Body of pancreas (tissue), 4 donors: Measurements from ENCODE around the gene DCAF11. TPM values are rescaled to one million over a fixed set of nuclear protein-coding genes. Genes with fewer than 3 reads are reported as not detected.

Source experiments
- ATAC-seq: fragments of 150-250 bp; one replicate; pipeline ENCODE4 v1.9.1; 2016
- DNase-seq, 4 donors: peaks; one replicate each; pipeline ENCODE4 v3.0.0-alpha.2; 2019
- H3K27ac ChIP-seq, 4 donors: fragments of 200-600 bp; sonication (generic); 1 replicate in 3 of 4; 2 replicates in 1 of 4; pipeline versions ENCODE4 v1.5.1 to v1.6.1; 2016 to 2019; ENCODE audit warnings: mild to moderate bottlenecking in 1 of 4, mixed read lengths in 1 of 4, moderate library complexity in 1 of 4
- H3K27me3 ChIP-seq, 2 donors: fragments of 200-600 bp; sonication (generic); one replicate each; pipeline ENCODE4 v1.6.0; 2016; ENCODE audit warnings: mild to moderate bottlenecking in 1 of 2
- H3K36me3 ChIP-seq, 2 donors: fragments of 200-600 bp; sonication (generic); replicated peaks in 1 of 2; 2 replicates each; pipeline ENCODE4 v1.5.1; 2016; ENCODE audit warnings: low read depth in 2 of 2; ENCODE audit not compliant: insufficient read depth in 1 of 2
- H3K4me1 ChIP-seq: fragments of 200-600 bp; sonication (generic); one replicate; pipeline ENCODE4 v1.6.0; 2016
- H3K4me3 ChIP-seq, 2 donors: fragments of 200-600 bp; sonication (generic); 1 replicate in 1 of 2; 2 replicates in 1 of 2; pipeline ENCODE4 v1.5.1; 2016 to 2019
- H3K9me3 ChIP-seq, 3 donors: fragments of 200-600 bp; sonication (generic); 1 replicate in 2 of 3; 2 replicates in 1 of 3; pipeline ENCODE4 v1.5.1; 2016
- CTCF ChIP-seq, 7 experiments: fragments of 450-650 bp in 4 of 7; fragments of 200-600 bp in 3 of 7; sonication (generic) in 3 of 7; IDR thresholded peaks; one replicate each; pipeline ENCODE4 v1.5.1; 2016 to 2019; ENCODE audit warnings: antibody characterized with exemption in 7 of 7
- POLR2A ChIP-seq, 3 donors: fragments of 450-650 bp; IDR thresholded peaks; one replicate each; pipeline ENCODE4 v1.6.1; 2016; ENCODE audit warnings: antibody characterized with exemption in 3 of 3, mild to moderate bottlenecking in 2 of 3
- WGBS, 2 donors: methylation state at CpG; one replicate each; pipeline ENCODE4 v1.1.5; 2017; 5-methylcytosine and 5-hydroxymethylcytosine counted together
- intact Hi-C: fragments of 100-400 bp; cut with DNase I; formaldehyde crosslinking; loops from one replicate; pipeline ENCODE4 v1.15.1; 2023
- total RNA-seq, 2 donors: library from RNA; depleted of rRNA; stranded (reverse); fragments of >200 nt; gene quantifications; one replicate each; pipeline ENCODE4 v1.1.0, GENCODE V29; 2016

DCAF11 gene
- total RNA-seq, 2 donors from 2014 or later, result 77.1 to 128 TPM

DNA sequence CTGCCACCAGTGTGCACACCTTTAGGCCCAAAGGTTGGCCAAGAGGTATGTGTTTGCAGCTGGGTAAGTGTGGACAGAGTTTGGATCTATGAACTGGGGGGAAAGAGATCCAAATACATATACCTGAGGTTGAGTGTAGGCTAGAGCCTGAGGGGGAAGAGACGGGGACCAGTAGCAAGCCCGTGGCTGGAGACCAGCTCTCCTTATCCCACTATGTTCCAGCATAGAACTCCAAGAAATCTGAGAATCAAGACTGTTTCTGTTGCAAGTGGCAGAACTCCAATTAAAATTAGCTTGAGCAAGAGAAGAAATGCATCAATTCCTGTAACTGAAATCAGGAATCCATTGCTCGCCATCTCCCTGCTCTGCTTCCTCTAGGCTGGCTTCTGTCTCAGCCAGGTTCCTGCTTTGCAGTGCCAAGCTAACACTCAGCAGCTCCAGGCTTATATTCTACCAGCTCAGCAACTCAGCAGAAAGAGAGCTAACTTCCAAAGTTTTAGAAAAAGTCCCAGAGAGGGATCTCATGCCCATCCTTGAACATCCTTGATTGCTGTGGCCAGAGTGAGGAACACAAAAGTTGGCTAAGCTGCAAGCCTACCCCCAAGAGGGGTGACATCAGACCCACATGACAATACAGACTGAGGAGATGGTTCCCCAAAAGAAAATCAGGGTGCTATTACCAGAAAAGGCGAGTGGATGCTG is 21.9 kb upstream of the DCAF11 start:
- Histone ChIP-seq H3K4me3 (no peak overlapping the region), H3K27ac (peak overlapping the region; percentile 7 to 97 (median 93)), H3K4me1 (peaks cover 51% of the 10 kb centered on the region), H3K36me3 (no peaks in the 10 kb centered on the region), H3K27me3 (no peaks in the 10 kb centered on the region), H3K9me3 (no peaks in the 10 kb centered on the region)
- ATAC-seq, result no peak
- intact Hi-C loops, result no loop called here
- TF ChIP-seq POLR2A (IDR thresholded peaks at IDR 0.05) (no peak), CTCF (IDR thresholded peaks at IDR 0.05) (no peak)
- 79 to 90% methylated on average over 4 of the region's 4 CpGs for WGBS, 2 donors
- no peak for DNase-seq

DNA sequence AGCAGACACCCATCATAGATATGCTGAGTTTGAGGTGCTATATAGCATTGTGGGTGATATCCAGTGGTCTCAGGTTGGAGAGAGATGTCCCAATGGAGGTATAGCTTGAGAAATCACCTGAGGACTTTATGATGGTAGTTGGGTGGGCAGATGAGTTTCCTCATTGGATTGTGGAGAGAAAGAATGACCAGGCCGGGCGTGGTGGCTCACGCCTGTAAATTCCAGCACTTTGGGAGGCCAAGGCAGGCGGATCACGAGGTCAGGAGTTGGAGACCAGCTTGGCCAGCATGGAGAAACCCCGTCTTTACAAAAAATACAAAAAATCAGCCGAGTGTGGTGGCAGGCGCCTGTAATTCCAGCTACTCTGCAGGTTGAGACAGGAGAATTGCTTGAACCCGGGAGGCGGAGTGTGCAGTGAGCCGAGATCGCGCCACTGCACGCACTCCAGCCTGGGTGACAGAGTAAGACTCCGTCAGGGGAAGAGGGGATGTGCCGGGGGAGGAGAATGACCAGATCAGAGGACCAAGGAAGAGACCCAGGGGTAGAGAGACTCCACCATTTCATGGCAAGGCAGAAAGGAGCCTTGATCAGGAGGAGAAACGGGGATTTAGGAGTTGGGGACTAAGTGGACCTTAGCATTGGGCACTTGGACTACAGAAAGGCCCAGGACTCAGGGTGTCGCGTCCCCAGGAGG is 21.2 kb upstream of the DCAF11 start:
- H3K4me3 ChIP-seq, result no peak overlapping the region
- H3K4me1 ChIP-seq, result peaks cover 56% of the 10 kb centered on the region
- no peaks in the 10 kb centered on the region for H3K9me3 ChIP-seq
- no peaks in the 10 kb centered on the region for H3K36me3 ChIP-seq
- H3K27ac ChIP-seq, result peak overlapping the region; percentile 92 to 98 (median 96)
- peak in 1 of 7 experiments; percentile 6 for TF ChIP-seq CTCF (IDR thresholded peaks at IDR 0.05)
- TF ChIP-seq POLR2A (IDR thresholded peaks at IDR 0.05), result no peak
- ATAC-seq, result no peak
- H3K27me3 ChIP-seq, result no peaks in the 10 kb centered on the region
- intact Hi-C loops, result no loop called here
- no peak for DNase-seq
- WGBS, 2 donors, result 77 to 81% methylated on average over 19 of the region's 19 CpGs

- peak; percentile 95 to 97 (median 96) for DNase-seq
- ATAC-seq, result peak; percentile 93
- TF ChIP-seq POLR2A (IDR thresholded peaks at IDR 0.05), result peak; percentile 92 to 97 (median 97)
- peak in 3 of 7 experiments; percentile 20 to 37 (median 25) for TF ChIP-seq CTCF (IDR thresholded peaks at IDR 0.05)
- Histone ChIP-seq H3K4me3 (peak within 1 kb of the TSS; percentile 39 to 44), H3K4me1 (peaks cover 65% of the 10 kb centered on the region), H3K36me3 (no peaks in the 10 kb centered on the region), H3K27me3 (no peaks in the 10 kb centered on the region), H3K27ac (peak within 1 kb of the TSS; percentile 92 to 98 (median 96)), H3K9me3 (no peaks in the 10 kb centered on the region)
- 1% methylated on average over 38 to 67 of the region's 68 CpGs for WGBS, 2 donors
- intact Hi-C loops, result no loop called here
These were observed 20.4 kb upstream of the DCAF11 start, which contains the start of gene PCK2 for GRCh38 chr14:24093901-24094840. Gene PCK2 (plus strand): TSS chr14:24094311. CDS start chr14:24094406, 95 bp downstream.

- TF ChIP-seq POLR2A (IDR thresholded peaks at IDR 0.05) (no peak), CTCF (IDR thresholded peaks at IDR 0.05) (no peak)
- peak in 3 of 4 donors; percentile 38 to 39 (median 39) for DNase-seq
- Histone ChIP-seq H3K4me1 (peaks cover 71% of the 10 kb centered on the region), H3K4me3 (peak overlapping the region; percentile 39 to 44), H3K36me3 (no peaks in the 10 kb centered on the region), H3K27ac (peak overlapping the region; percentile 92 to 98 (median 96)), H3K9me3 (no peaks in the 10 kb centered on the region), H3K27me3 (no peaks in the 10 kb centered on the region)
- ATAC-seq, result no peak
- intact Hi-C loops, result no loop called here
- WGBS, 2 donors, result 0 to 3% methylated on average over 6 to 14 of the region's 14 CpGs
These were observed 19.7 kb upstream of the DCAF11 start for GRCh38 chr14:24094841-24095270.
